HG02938 (cell line): ENCODE measurements around the gene SHANK2.

Experiments used
- ATAC-seq: cut with Tn5 transposase; IDR thresholded peaks from one replicate; pipeline ENCODE4 v1.9.1; 2021; ENCODE audit warnings: mild to moderate bottlenecking, moderate library complexity; ENCODE audit not compliant: unreplicated experiment

SHANK2 gene

GRCh38 chr11:71269603-71270511, 17.5 kb upstream of the SHANK2 start:
- ATAC-seq: no peak

- ATAC-seq: no peak
Measured at GRCh38 chr11:71268706-71269321, 16.4 kb upstream of the SHANK2 start.

GRCh38 chr11:71267807-71268421, 15.5 kb upstream of the SHANK2 start:
- ATAC-seq: no peak

- no peak for ATAC-seq
Measured at GRCh38 chr11:71266114-71266833, 13.9 kb upstream of the SHANK2 start.

- ATAC-seq: no peak
Measured at GRCh38 chr11:71265559-71266092, 13.2 kb upstream of the SHANK2 start.

- no peak for ATAC-seq
Measured at GRCh38 chr11:71263386-71263785, 11.0 kb upstream of the SHANK2 start.

- no peak for ATAC-seq
Measured at GRCh38 chr11:71255800-71256479, 3.6 kb upstream of the SHANK2 start.

GRCh38 chr11:71255323-71255722, 2.9 kb upstream of the SHANK2 start:
- ATAC-seq: no peak

- ATAC-seq: no peak
Measured at GRCh38 chr11:71253794-71254193, 1.4 kb upstream of the SHANK2 start.

GRCh38 chr11:71252770-71253730, 673 bp upstream of the SHANK2 start:
- no peak for ATAC-seq

GRCh38 chr11:71251761-71252268, 562 bp downstream of the SHANK2 start:
- ATAC-seq: no peak

- no peak for ATAC-seq
Measured at GRCh38 chr11:71251151-71251721, 1.1 kb downstream of the SHANK2 start.

- ATAC-seq: no peak
Measured at GRCh38 chr11:71250523-71251150, 1.7 kb downstream of the SHANK2 start.

- no peak for ATAC-seq
Measured at GRCh38 chr11:71249301-71249700, 3.1 kb downstream of the SHANK2 start.

- ATAC-seq: no peak
Measured at GRCh38 chr11:71248656-71249055, 3.7 kb downstream of the SHANK2 start.

- ATAC-seq: no peak
Measured at GRCh38 chr11:71248251-71248570, 4.2 kb downstream of the SHANK2 start.

GRCh38 chr11:71247551-71248250, 4.7 kb downstream of the SHANK2 start:
- ATAC-seq: no peak

GRCh38 chr11:71246559-71246958, 5.8 kb downstream of the SHANK2 start:
- ATAC-seq: no peak
